Effector memory CD4-positive, alpha-beta T cell (primary cell): ENCODE results near the gene RSAD1.

Experiments used
- DNase-seq, 3 donors: peaks; one replicate each; pipeline ENCODE4 v3.0.0-alpha.2; 2020
- H3K27ac ChIP-seq: 2 replicates; pipeline ENCODE4 v1.7.0; 2013; ENCODE audit warnings: mild to moderate bottlenecking, low read length, moderate library complexity; ENCODE audit not compliant: insufficient read depth, poor library complexity, severe bottlenecking
- H3K27me3 ChIP-seq: replicated peaks from 2 replicates; pipeline ENCODE4 v1.7.0; 2013; ENCODE audit warnings: mild to moderate bottlenecking, low read length; ENCODE audit not compliant: insufficient read depth, control insufficient read depth, poor library complexity, severe bottlenecking
- H3K36me3 ChIP-seq: 2 replicates; pipeline ENCODE4 v1.7.0; 2013; ENCODE audit warnings: mild to moderate bottlenecking, low read length, moderate library complexity; ENCODE audit not compliant: control insufficient read depth, insufficient read depth
- H3K4me1 ChIP-seq: 2 replicates; pipeline ENCODE4 v1.7.0; 2013; ENCODE audit warnings: low read length, mild to moderate bottlenecking; ENCODE audit not compliant: control insufficient read depth, insufficient read depth, poor library complexity, severe bottlenecking
- H3K4me3 ChIP-seq: 2 replicates; pipeline ENCODE4 v1.7.0; 2013; ENCODE audit warnings: low read length, low read depth, mild to moderate bottlenecking; ENCODE audit not compliant: insufficient read depth, poor library complexity, severe bottlenecking
- H3K9me3 ChIP-seq: 2 replicates; pipeline ENCODE4 v1.7.0; 2013; ENCODE audit warnings: mild to moderate bottlenecking, low read length, moderate library complexity; ENCODE audit not compliant: control insufficient read depth

Gene RSAD1

DNA sequence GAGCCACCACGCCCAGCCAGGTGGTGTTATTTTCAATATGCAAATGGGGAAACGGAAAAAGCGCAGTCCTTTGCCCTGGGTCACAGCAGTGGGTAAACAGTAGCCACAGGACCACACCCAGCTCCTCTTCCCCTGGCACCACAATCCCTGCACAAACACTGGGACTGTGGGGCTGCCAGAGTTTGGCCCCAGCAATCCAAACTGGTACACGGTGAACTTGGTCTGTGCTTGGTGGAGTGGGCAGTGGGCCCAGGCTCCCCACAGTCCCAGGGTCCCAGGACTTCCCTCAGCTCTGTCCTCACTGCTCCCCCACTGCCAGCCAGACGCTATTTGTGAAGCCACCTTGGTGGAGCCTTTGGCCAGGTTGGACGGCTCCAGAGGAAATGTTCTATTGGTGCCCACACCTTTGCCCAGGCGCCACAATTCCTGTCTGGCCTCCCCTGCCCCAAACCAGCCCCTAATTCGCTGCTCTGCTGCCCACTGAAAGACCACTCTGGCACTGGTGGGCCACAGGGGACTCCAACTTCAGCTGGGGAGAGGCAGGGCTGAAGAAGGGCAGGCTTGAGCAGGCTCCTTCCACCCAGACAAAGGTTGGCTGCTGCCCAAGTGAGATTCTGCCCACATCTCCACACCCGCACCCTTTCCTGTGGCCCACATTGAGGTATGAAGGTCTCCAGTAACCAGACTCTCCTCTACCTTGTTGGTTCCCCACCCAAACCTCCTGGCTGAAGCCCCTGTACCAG, 12.1 kb upstream of the RSAD1 start:
- no peak overlapping the region for H3K4me3 ChIP-seq
- no peak for DNase-seq
- peaks cover 12% of the 10 kb centered on the region for H3K4me1 ChIP-seq
- H3K27me3 ChIP-seq = peaks cover 16% of the 10 kb centered on the region
- no peaks in the 10 kb centered on the region for H3K9me3 ChIP-seq
- no peak overlapping the region for H3K27ac ChIP-seq
- H3K36me3 ChIP-seq = no peaks in the 10 kb centered on the region

DNA sequence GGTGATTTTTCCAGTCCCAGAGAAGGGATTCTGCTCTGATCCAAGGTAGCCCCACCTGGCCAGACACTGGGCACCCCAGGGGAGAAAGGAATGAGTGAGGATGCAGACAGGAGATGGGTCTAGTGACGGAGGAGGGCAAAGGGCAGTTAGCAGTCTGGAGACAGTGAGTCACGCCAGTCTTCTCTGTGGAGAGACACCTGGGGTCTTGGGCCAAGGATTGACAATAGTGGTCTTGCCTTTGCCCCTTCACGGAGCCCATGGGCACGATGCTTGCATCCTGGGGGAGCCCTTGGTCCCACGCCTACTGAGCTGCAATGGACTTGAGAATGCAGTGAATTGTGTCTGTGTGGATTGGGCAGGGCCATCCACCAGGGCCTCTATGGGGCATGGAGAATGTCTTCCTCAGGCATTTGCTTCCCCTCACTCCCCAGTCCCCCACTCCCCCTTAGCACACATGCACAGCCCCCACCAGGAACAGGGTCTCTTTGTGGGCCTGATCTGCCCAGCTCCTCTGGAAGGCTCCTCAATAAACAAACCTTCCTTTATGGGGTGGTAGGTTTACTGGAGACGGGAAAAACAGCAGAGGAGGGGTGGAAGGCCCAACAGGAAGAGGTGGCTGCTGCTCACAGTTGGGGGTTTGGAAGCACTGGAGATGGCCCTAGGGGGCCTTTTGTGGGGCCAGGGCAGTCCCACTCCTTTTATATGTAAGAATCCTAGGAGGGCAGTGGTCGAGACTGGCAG, 11.4 kb upstream of the RSAD1 start:
- Histone ChIP-seq H3K4me3 (no peak overlapping the region), H3K36me3 (no peaks in the 10 kb centered on the region), H3K9me3 (no peaks in the 10 kb centered on the region), H3K27me3 (peaks cover 16% of the 10 kb centered on the region), H3K27ac (no peak overlapping the region), H3K4me1 (peaks cover 12% of the 10 kb centered on the region)
- no peak for DNase-seq

DNA sequence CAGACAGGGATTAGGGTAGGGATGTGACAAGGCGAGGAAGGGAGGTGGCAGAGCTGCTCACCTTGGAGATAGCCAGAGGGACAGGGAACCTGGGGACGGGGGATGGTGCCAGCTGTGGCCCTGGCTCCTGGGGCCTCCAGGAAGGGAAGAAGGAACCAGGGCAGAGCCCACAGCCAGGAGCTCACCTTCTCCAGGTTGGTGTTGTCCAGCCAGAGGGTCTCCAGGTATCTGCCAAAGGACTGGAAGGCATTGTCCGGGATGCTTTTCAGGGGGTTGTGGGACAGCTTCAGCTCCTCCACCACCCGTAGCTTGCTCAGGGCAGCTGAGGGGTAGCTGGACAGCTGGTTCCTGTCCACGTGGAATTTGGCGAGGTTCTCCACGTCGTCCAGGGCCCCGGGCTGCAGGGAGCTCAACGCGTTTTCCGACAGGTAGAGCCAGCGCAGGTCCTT, 10.8 kb upstream of the RSAD1 start:
- H3K36me3 ChIP-seq = no peaks in the 10 kb centered on the region
- H3K4me3 ChIP-seq = no peak overlapping the region
- no peak overlapping the region for H3K27ac ChIP-seq
- peaks cover 12% of the 10 kb centered on the region for H3K4me1 ChIP-seq
- peaks cover 16% of the 10 kb centered on the region for H3K27me3 ChIP-seq
- H3K9me3 ChIP-seq = no peaks in the 10 kb centered on the region
- no peak for DNase-seq

DNA sequence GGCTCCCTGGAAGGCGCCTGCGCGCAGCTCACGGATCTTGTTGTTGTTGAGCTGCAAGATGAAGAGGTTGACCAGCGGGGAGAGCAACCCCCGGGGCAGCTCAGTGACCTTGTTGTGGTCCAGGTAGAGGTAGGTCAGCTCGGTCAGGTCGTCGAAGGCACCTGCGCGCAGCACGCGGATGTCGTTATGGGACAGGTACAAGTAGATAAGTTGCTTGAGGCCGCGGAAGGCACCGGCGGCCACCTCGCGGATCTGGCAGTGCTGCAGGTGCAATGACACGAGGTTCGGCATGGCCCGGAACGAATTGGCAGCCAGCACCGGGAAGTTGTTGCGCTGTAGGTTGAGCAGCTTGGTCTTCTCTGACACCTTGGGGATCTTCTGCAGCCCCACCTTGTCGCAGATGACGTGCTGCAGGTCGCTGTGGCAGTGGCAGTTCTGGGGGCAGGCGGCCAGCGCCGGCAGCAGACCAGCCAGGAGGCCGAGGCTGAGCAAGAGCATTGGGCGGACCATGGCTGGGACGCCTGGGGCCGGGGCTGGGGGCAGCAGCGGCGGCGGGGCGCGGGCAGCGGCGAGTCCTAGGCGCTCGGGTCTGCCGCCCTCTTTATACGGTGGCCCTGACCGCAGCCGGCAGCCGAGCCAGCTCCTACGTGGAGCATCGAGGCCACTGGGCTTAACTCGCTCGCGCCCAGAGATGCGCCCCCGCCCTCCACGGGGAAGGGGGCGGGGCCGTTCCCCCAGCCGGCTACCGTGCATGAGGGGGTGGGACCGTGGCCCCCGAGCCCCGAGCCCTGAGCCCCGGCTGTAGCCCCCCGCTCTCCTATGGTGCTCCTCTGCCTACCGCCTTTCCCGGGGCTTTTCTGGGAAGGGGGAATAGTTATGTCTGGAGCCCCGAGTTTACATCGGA, 10.1 kb upstream of the RSAD1 start, which contains the start of gene CHAD:
Gene CHAD (minus strand): TSS at position 577 of the 904 bp plus-strand sequence. CDS start 67 bp downstream, at position 510.
- DNase-seq = no peak
- Histone ChIP-seq H3K9me3 (no peaks in the 10 kb centered on the region), H3K27ac (no peak within 1 kb of the TSS), H3K4me1 (peaks cover 12% of the 10 kb centered on the region), H3K27me3 (peaks cover 16% of the 10 kb centered on the region), H3K4me3 (peak within 1 kb of the TSS; percentile 29), H3K36me3 (no peaks in the 10 kb centered on the region)

DNA sequence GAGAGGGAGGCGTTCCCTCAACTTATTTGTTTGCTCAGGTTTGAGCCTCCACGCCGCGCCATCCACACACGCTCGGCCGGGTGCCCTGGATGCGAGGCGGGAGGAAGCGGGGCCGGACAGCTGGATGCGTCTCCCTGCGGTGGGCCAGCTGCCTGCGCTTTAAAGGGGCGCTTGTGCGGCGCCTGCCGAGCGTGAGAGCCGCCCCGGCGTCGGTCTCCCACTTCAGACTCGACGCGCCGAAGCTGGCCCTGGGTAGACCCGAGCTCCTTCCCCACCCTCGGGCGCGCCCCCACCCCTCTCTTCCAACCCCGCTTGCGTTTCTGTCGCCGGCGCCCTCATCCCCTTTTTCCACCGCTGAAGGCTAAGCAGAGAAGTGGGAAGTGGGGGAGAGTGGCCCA, 9.5 kb upstream of the RSAD1 start:
- no peak for DNase-seq
- Histone ChIP-seq H3K4me3 (peak overlapping the region; percentile 29), H3K27me3 (peaks cover 16% of the 10 kb centered on the region)

DNA sequence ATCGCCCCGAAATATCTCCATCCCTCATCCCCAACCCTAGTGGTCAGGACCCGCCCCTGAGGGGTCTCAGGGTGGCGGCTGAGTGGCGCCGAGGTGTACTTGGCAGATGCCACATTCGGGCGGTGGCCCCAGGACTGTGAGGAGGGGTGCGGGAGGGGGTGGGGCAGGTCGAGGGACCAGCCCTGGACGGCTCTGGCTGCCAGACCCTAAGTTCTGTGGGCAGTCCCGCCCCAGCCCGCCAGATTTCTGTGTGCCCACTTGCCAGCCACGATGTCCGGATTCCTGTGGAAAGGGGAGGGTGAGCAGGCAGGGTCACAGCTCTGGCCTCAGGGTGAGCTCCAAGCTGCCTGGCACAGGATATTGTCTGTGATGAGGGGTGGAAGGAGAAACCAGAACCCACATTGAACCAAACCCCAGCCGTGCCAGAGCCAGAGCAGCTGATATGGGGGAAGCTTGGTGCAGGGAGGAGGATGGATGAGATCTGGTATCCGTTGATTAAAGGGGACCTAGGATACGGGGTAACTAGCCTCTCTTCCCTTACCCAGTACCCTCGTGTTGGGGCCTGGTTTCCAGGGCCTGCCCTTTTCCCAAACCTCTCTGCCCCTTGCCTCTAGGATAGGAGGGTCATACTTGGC, 8.9 kb upstream of the RSAD1 start:
- H3K4me1 ChIP-seq = peaks cover 12% of the 10 kb centered on the region
- no peak overlapping the region for H3K4me3 ChIP-seq
- H3K27me3 ChIP-seq = peaks cover 16% of the 10 kb centered on the region
- H3K9me3 ChIP-seq = no peaks in the 10 kb centered on the region
- no peaks in the 10 kb centered on the region for H3K36me3 ChIP-seq
- no peak for DNase-seq
- H3K27ac ChIP-seq = no peak overlapping the region

More for the DNA sequence above, 9.5 kb upstream of the RSAD1 start:
- Histone ChIP-seq H3K4me1 (peaks cover 12% of the 10 kb centered on the region), H3K36me3 (no peaks in the 10 kb centered on the region), H3K9me3 (no peaks in the 10 kb centered on the region), H3K27ac (no peak overlapping the region)

DNA sequence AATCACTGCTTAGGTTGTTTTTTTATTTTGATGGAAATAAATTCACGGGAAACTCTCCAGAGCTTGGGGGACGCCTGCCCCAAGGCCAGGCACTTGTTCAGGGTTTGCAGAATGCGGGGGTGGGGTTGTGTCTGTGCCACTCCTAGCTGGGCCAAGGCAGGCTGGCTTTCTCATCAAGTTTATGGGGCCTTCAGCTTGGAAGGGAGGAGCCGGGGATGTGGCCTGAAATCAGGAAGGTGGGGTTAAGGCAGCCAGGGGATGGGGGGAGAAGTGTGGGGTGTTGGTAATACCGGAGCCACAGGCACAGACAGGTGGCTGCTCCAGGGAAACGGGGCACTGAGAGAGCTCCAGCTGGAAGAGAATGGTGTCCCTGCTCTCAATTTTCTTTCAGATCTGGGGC, 8.2 kb upstream of the RSAD1 start:
- Histone ChIP-seq H3K27ac (no peak overlapping the region), H3K4me1 (peaks cover 12% of the 10 kb centered on the region), H3K4me3 (no peak overlapping the region), H3K36me3 (no peaks in the 10 kb centered on the region), H3K27me3 (peaks cover 16% of the 10 kb centered on the region), H3K9me3 (no peaks in the 10 kb centered on the region)
- no peak for DNase-seq

DNA sequence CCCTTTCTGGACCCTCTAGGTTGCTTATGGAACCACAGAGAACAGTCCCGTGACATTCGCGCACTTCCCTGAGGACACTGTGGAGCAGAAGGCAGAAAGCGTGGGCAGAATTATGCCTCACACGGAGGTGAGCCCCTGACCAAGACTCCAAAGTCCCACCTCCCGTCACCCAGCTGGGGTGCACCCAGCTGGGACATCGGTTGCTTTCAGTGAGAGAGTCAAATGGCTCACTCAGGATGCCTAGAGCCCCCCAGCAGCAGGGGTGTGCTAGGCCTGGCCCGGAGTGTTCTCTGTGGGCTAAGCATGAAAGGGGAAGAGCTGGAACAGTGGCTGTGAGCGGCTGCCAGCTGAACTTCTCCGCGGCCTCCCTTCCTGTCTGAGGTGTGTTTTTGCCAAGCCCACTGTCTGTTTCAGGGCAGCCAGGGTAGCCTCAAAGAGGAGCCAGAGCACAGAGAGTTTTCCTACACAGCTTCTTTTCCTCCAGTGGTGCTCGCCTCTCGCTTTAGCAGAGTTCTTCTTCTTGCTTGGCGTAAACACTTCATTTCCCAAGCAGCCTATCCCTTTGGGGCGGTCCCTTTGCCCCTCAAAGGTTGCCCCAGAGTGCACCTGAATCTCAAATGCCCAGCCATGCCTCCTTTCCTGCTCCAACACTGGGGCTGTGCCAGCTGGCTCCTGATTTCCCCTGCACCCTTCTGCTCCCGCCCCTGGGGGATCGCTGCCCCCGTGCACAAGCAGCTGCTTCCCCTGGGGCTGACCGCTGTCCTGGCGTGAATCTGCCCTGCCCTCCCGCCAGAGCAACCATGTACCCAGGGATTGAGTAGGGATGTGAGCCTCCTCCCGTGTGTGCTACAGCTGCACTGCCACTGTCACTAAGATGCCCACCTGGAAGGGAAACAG, 7.4 kb upstream of the RSAD1 start:
- no peaks in the 10 kb centered on the region for H3K36me3 ChIP-seq
- no peak for DNase-seq
- no peak overlapping the region for H3K27ac ChIP-seq
- no peak overlapping the region for H3K4me3 ChIP-seq
- no peaks in the 10 kb centered on the region for H3K9me3 ChIP-seq
- peaks cover 16% of the 10 kb centered on the region for H3K27me3 ChIP-seq
- peaks cover 12% of the 10 kb centered on the region for H3K4me1 ChIP-seq

DNA sequence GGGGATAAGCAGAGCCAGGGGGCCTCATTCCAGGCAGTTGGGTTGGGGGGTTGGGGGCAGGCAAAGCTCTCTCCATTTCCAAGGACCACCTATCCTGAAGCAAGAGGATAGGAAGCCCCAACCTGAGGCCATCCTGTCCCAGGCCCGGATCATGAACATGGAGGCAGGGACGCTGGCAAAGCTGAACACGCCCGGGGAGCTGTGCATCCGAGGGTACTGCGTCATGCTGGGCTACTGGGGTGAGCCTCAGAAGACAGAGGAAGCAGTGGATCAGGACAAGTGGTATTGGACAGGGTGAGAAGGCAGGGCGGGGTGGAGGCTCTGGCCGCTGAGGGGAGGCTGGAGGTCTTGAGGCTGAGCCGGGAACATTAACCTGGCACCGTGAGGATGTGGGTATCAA, 6.4 kb upstream of the RSAD1 start:
- Histone ChIP-seq H3K4me3 (no peak overlapping the region), H3K36me3 (no peaks in the 10 kb centered on the region), H3K4me1 (peaks cover 12% of the 10 kb centered on the region), H3K27me3 (peaks cover 16% of the 10 kb centered on the region), H3K9me3 (no peaks in the 10 kb centered on the region), H3K27ac (no peak overlapping the region)
- DNase-seq = no peak
